HAP-1 (cell line): ENCODE results near the gene LEMD3.

ENCODE experiments used
- DNase-seq, 2 experiments: peaks; one replicate each; pipeline ENCODE4 v3.0.0-alpha.2; 2016 to 2020; ENCODE audit warnings: low spot score in 2 of 2
- H3K27me3 ChIP-seq: fragments of 250-450 bp; sonication (Bioruptor Pico); 2 replicates; pipeline ENCODE4 v1.5.1; 2020; ENCODE audit warnings: low read depth, mild to moderate bottlenecking, moderate library complexity
- H3K36me3 ChIP-seq: fragments of 250-450 bp; sonication (Bioruptor Pico); replicated peaks from 2 replicates; pipeline ENCODE4 v1.5.1; 2020; ENCODE audit warnings: mild to moderate bottlenecking
- H3K4me1 ChIP-seq: fragments of 250-450 bp; sonication (Bioruptor Pico); 2 replicates; pipeline ENCODE4 v1.5.1; 2020; ENCODE audit warnings: mild to moderate bottlenecking
- H3K4me3 ChIP-seq: fragments of 250-450 bp; sonication (Bioruptor Pico); 2 replicates; pipeline ENCODE4 v1.5.1; 2020; ENCODE audit warnings: mild to moderate bottlenecking, moderate library complexity
- H3K9me3 ChIP-seq: fragments of 250-450 bp; sonication (Bioruptor Pico); 2 replicates; pipeline ENCODE4 v1.5.1; 2020; ENCODE audit warnings: mild to moderate bottlenecking, moderate library complexity
- in situ Hi-C: fragments of 300-500 bp; cut with MboI; formaldehyde crosslinking; loops from 3 replicates; pipeline ENCODE4 v1.14.3; 2020; ENCODE audit warnings: low sequenced_read_pairs, inconsistent platforms, mixed read lengths

Gene LEMD3

DNA sequence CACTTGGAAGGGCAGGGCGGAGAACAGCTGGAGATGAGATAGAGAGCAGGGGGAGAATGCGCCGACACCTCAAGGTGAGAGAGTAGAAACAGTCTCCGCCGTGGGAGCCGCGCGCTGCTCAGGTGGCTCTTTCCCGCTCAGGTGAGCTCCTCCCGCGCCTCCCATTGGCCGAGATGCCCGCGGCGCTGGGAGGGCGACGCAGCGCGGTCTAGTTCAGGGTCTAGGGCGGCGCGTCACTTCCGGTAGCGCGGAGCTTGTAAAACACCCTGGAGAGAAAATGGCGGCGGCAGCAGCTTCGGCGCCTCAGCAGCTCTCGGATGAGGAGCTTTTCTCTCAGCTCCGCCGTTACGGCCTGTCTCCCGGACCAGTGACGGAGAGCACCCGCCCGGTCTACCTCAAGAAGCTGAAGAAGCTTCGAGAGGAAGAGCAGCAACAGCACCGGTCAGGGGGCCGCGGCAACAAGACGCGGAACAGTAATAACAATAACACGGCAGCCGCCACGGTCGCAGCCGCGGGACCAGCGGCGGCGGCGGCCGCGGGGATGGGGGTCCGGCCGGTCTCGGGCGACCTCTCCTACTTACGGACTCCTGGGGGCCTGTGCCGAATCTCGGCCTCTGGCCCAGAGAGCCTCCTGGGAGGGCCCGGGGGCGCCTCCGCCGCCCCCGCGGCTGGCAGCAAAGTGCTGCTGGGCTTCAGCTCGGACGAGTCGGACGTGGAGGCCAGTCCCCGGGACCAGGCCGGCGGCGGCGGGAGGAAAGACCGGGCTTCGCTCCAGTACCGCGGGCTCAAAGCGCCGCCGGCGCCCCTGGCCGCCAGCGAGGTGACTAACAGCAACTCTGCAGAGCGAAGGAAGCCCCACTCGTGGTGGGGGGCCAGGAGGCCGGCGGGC lies at the start of gene LEMD3:
TSS of gene LEMD3 (plus strand) at position 264 of the 889 bp plus-strand sequence. CDS start at position 278, 14 bp downstream.
- Histone ChIP-seq H3K4me1 (peaks cover 27% of the 10 kb centered on the region), H3K36me3 (peaks cover 9% of the 10 kb centered on the region), H3K9me3 (no peaks in the 10 kb centered on the region), H3K27me3 (0 out of 2 replicates have a peak, but pooled peaks cover 3% of the 10 kb centered on the region), H3K4me3 (peak within 1 kb of the TSS; percentile 88)
- DNase-seq, result peak; percentile 84 to 91
- in situ Hi-C loops, result no loop called here

DNA sequence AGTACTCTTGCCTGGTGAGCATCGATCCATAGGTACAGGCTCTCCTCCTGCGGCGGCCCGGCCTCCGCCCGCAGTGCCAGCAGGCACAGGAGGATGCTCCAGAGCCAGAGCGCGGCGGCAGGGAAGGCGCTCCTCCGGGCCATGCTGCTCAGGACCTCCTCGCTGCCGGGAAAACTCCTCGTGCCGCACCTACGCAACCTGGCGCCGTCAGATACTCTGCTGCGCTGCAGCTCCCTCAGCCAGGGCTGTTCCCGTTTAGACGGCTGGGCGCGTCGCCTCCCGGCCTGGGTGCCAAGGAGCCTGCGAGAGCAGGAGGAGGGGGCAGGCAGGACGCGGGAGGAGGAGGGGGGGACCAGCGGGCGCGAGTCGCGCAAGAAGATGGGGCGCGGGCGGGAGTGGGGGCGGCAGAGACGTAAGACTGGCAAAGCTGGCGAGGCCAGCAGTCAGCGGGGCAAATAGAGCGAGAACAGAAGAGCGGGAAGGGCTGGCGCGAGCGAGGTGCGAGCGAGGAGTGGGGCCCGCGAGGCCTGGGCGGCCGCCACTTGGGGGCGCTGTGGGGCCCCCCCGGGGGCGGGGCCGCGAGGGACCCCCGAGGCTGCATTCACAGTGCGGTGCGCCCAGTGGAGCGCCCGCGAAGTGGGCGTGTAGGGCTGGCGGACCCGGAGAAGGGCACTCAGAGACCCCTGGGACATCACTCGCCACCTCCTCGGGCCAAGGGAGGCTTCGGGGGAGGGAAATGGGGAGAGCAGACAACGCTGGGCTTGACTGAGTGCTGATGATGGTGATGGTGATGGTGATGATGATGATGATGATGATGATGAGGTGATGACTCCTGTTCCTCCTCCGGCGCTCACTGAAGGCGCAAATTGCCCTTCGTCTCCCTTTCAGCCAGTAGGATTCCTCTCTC lies 48.1 kb upstream of the LEMD3 start, which contains the start of gene WIF1:
TSS of gene WIF1 (minus strand) at position 257 of the 907 bp plus-strand sequence. CDS start at position 143, 114 bp downstream.
- Histone ChIP-seq H3K4me1 (peaks cover 28% of the 10 kb centered on the region), H3K9me3 (no peaks in the 10 kb centered on the region), H3K36me3 (no peaks in the 10 kb centered on the region), H3K4me3 (no peak within 1 kb of the TSS), H3K27me3 (peaks cover 18% of the 10 kb centered on the region)
- in situ Hi-C loops, result loop anchor here (5.0 kb wide), 1 partner anchor 229 kb away; no protein-coding TSS in a partner anchor
- DNase-seq, result no peak

DNA sequence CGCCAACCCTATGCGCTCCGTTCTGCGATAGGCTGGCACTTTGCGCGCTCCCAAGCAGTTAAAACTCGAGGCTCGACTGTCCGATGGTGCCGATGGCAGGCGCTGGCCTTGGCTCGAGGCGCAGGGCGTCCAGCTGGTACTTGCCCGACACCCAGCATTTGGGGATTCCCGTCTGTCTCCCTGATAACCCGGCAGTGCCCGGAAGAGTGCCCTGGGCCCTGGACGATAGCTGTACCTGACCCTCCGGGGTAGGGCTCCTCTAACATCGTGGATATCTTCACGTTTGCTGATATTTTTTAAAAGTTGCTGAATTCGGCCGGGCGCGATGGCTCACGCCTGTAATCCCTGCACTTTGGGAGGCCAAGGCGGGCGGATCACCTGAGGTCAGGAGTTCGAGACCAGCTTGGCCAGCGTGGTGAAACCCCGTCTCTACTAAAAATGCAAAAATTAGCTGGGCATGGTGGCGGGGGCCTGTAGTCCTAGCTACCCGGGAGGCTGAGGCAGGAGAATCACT lies 47.4 kb upstream of the LEMD3 start:
- DNase-seq, result no peak
- Histone ChIP-seq H3K4me1 (peaks cover 28% of the 10 kb centered on the region), H3K4me3 (no peak overlapping the region), H3K9me3 (no peaks in the 10 kb centered on the region), H3K27me3 (peaks cover 21% of the 10 kb centered on the region), H3K36me3 (no peaks in the 10 kb centered on the region)
- in situ Hi-C loops, result loop anchor here (5.0 kb wide), 1 partner anchor 230 kb away; no protein-coding TSS in a partner anchor

DNA sequence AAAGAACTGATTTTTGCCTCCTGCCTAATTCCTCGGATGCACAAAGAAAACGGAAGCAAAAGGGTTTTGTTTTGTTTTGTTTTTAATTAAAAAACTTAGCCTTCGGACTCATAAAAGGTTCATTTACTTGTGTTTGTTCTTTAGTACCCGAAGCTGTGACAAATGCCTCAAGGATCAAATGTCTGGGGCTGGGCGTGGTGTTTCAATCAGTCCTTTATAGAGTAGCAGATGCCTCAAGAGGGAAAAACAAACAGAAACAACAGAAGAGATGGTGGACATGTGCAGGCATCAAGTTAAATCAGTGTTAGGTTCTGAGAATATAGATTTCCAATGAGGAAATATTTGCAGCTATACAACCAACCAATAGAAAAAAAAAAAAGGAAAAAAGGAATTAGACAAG lies 46.7 kb upstream of the LEMD3 start:
- H3K36me3 ChIP-seq, result no peaks in the 10 kb centered on the region
- in situ Hi-C loops, result loop anchor here (5.0 kb wide), 1 partner anchor 230 kb away; no protein-coding TSS in a partner anchor
- H3K27me3 ChIP-seq, result peaks cover 21% of the 10 kb centered on the region
- no peak overlapping the region for H3K4me3 ChIP-seq
- peak in 1 of 2 experiments; percentile 24 for DNase-seq
- peaks cover 28% of the 10 kb centered on the region for H3K4me1 ChIP-seq
- no peaks in the 10 kb centered on the region for H3K9me3 ChIP-seq

DNA sequence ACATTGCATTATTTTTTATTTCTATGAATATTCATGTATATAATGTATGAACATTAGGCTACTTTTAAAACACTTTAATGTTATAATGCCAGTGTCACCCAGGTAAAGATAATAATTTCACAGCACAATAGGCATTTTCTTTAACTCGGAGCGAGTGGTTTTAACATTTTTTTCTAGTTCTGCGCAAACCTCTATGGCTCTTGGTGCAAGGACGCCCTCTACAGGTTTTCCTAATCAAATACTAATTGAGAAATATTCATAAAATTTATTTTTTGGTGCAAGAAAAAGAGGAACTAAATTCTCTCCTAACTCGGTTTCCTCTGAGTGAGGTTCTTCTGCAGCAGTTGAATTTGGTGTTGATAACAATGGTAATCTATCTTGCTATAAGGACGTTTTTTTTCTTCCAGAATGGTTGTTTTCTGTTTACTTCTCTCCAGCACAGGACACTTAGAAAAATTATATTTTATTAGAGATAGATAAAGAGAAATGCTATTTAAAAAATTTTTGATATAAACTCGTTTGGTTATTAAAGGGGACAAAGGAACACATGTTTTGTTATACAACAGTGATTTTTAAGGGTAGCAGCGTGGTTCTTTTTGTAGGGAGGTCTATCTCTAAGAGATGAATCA lies 45.8 kb upstream of the LEMD3 start:
- Histone ChIP-seq H3K9me3 (no peaks in the 10 kb centered on the region), H3K4me1 (peaks cover 28% of the 10 kb centered on the region), H3K27me3 (peaks cover 21% of the 10 kb centered on the region), H3K4me3 (no peak overlapping the region), H3K36me3 (no peaks in the 10 kb centered on the region)
- DNase-seq, result peak; percentile 56 to 59
- in situ Hi-C loops, result loop anchor here (5.0 kb wide), 1 partner anchor 231 kb away; no protein-coding TSS in a partner anchor

DNA sequence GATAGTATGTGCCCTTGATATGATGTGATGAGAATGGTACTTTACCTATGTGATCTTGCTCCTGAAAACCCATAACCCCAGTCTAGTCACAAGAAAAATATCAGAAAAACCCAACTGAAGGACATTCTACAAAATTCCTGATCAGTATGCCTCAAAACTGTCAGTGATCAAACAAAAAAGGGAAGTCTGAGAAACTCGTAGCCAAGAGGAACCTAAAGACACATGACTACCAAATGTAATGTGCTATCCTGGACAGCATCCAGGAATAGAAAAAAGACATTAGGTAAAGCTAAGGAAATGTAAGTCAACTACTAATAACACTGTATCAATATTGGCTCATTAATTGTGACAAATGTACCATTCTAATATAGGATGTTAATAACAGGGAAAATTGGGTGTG lies 44.1 kb upstream of the LEMD3 start:
- no peak for DNase-seq
- Histone ChIP-seq H3K4me3 (no peak overlapping the region), H3K36me3 (no peaks in the 10 kb centered on the region), H3K9me3 (no peaks in the 10 kb centered on the region), H3K27me3 (peaks cover 23% of the 10 kb centered on the region), H3K4me1 (peaks cover 14% of the 10 kb centered on the region)
- in situ Hi-C loops, result no loop called here

DNA sequence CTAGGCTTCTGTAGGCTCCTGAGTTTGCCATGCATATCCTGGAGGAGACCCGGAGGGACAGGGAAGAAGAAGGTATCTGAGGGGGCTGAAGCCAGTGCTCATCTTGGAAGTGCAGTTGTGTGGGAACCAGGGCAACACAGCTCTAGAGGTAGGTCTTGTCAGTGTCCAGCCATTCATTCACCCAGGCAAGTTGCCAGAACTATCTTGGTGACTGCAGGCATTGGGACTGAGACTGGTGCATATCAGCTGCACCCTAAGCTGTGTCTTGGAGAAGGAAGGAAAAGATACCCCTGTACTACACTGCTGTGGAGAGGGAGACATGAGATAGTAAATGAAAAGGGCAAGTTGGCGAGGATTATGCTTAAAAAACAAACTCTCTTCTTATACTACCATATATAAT lies 43.4 kb upstream of the LEMD3 start:
- in situ Hi-C loops, result no loop called here
- Histone ChIP-seq H3K4me3 (no peak overlapping the region), H3K4me1 (peaks cover 12% of the 10 kb centered on the region), H3K27me3 (peaks cover 23% of the 10 kb centered on the region), H3K36me3 (no peaks in the 10 kb centered on the region), H3K9me3 (no peaks in the 10 kb centered on the region)
- DNase-seq, result no peak

DNA sequence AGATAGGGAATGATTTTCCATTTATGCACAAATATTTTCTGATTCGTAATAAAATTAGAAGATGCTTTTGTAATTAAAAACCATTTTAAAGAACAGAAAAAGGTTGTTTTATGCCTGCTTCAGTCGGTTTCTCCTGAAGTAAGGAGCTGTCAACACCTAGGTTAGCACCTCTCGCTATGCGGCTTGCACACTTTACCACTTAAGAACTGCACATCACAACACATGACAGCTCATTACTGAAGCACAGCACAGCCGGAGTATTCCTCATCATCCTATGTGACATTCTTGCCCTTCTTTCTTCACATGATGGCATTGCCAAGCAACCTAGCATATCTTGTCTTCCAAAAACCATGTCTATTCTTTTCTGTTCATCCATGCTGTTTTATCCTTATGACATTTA lies 42.9 kb upstream of the LEMD3 start:
- in situ Hi-C loops, result no loop called here
- H3K9me3 ChIP-seq, result no peaks in the 10 kb centered on the region

DNA sequence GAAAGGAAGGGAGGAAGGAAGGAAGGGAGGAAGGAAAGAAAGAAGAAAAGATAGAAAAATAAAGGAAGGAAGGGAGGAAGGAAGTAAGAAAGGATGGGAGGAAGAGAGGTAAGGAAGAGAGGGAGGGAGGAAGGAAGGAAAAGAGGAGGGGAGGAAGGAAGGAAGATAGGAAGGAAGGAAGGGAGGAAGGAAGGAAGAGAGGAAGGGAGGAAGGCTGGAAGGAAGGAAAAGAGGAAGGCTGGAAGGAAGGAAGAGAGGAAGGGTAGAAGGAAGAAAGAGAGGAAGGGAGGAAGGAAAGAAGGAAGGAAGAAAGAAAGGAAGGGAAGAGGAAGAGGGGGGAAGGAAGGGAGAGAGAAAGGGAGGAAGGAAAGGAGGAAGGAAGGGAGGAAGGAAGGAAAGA lies 35.5 kb upstream of the LEMD3 start:
- Histone ChIP-seq H3K36me3 (no peaks in the 10 kb centered on the region), H3K4me1 (no peaks in the 10 kb centered on the region; the same call in 1 of the 2 replicates), H3K9me3 (no peaks in the 10 kb centered on the region), H3K27me3 (peaks cover 2% of the 10 kb centered on the region; the same call in 1 of the 2 replicates), H3K4me3 (no peak overlapping the region)
- no peak for DNase-seq
- in situ Hi-C loops, result no loop called here

More for the DNA sequence above, 42.9 kb upstream of the LEMD3 start:
- no peaks in the 10 kb centered on the region for H3K36me3 ChIP-seq
- H3K27me3 ChIP-seq, result peaks cover 23% of the 10 kb centered on the region
- no peak overlapping the region for H3K4me3 ChIP-seq
- no peak for DNase-seq
- H3K4me1 ChIP-seq, result peaks cover 12% of the 10 kb centered on the region

DNA sequence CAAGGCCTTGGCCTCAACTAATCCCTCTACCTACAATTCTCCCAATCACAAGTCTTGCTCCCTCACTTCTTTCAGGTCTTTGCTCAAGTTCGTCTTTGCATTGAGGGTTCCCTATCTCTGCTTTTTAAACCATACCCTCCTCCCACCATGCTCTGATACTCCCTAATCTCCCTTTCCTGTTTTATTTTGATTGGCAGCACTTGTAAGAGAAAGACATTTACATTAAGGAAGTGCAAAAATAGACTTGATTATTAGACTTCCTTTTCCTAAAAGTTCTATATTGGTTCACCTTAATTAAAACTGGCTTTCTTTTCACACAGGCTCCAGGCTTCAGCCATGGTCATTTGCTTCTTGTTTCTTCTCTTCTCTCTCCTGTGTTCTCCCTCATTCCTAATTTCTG lies 30.0 kb upstream of the LEMD3 start:
- peaks cover 7% of the 10 kb centered on the region; the same call in 1 of the 2 replicates for H3K27me3 ChIP-seq
- no peaks in the 10 kb centered on the region for H3K9me3 ChIP-seq
- H3K4me1 ChIP-seq, result no peaks in the 10 kb centered on the region; the same call in none of the 2 replicates
- DNase-seq, result no peak
- in situ Hi-C loops, result no loop called here
- no peaks in the 10 kb centered on the region for H3K36me3 ChIP-seq
- no peak overlapping the region for H3K4me3 ChIP-seq

DNA sequence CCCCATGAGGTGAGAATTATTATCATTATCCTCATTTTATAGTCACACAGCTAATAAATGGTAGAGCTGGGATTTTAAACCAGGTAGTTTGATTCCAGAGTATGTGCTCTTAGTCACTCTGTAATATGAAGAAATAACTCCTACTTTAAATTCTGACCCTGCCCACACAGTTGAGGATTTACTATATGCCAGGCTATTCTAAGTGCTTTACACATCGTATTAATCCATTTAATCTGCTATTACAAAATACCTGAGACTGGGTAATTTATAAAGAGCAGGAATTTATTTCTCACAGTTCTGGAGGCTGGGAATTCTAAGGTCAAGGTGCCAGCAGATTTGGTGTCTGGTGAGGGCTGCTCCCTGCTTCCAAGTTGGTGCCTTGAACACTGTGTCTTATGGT lies 28.6 kb upstream of the LEMD3 start:
- no peaks in the 10 kb centered on the region for H3K36me3 ChIP-seq
- in situ Hi-C loops, result no loop called here
- peaks cover 10% of the 10 kb centered on the region for H3K27me3 ChIP-seq
- H3K4me1 ChIP-seq, result no peaks in the 10 kb centered on the region; the same call in none of the 2 replicates
- no peak overlapping the region for H3K4me3 ChIP-seq
- no peaks in the 10 kb centered on the region for H3K9me3 ChIP-seq
- DNase-seq, result no peak

DNA sequence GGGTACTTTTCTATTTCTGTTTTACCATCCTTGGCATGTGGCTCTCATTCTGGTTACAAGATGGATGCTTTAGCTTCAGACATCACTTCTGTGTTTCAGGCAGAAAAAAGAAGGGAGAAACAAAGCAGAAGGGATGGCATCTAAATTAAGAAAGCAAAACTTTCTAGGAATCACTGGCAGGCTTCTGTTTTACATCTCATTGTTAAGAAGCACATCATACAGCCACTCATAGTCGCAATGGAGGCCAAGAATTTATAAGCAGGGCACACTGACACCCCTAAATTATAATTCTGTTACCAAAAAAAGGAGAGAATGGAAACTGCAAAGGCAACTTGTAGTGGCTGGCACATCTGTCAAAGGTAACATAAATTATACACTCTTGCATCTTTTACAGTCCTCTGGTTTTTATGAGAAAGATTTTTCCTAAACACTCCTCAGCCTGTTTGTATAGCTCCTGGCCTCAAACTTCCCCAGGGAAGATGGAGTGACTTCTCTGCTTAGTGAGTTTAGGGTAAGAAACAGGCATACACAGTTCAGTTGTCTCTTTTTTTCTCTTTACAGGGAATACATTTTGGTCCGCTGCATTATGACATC lies 22.0 kb upstream of the LEMD3 start:
- H3K27me3 ChIP-seq, result peaks cover 5% of the 10 kb centered on the region
- in situ Hi-C loops, result no loop called here
- no peak for DNase-seq
- H3K4me1 ChIP-seq, result no peaks in the 10 kb centered on the region
- no peaks in the 10 kb centered on the region for H3K9me3 ChIP-seq
- no peaks in the 10 kb centered on the region for H3K36me3 ChIP-seq
- H3K4me3 ChIP-seq, result no peak overlapping the region
